H7 (cell line): Measurements from ENCODE around the gene TACSTD2. TPM values are rescaled to one million over a fixed set of nuclear protein-coding genes. Genes with fewer than 3 reads are reported as not detected.
"Not testable (repeated sequence)": the region's sequence is repeated elsewhere in the genome, so short reads cannot be mapped to it uniquely, and the experiment has no call there.

Source experiments
- DNase-seq: peaks from one replicate; pipeline ENCODE4 v3.0.0; 2012
- H3K27me3 ChIP-seq: 2 replicates; pipeline ENCODE4 v1.6.0; 2011; ENCODE audit warnings: mild to moderate bottlenecking, low read length; ENCODE audit not compliant: control insufficient read depth, insufficient read depth
- H3K36me3 ChIP-seq: replicated peaks from 2 replicates; pipeline ENCODE4 v1.5.1; 2011; ENCODE audit warnings: low read length; ENCODE audit not compliant: control insufficient read depth, insufficient read depth
- H3K4me3 ChIP-seq: 2 replicates; pipeline ENCODE4 v1.5.1; 2011; ENCODE audit warnings: low read depth, mild to moderate bottlenecking, control low read depth, low read length, moderate library complexity; ENCODE audit not compliant: insufficient read depth
- total RNA-seq: library from RNA; depleted of rRNA; stranded (reverse); fragments of >200 nt; shearing (Covaris generic); gene quantifications from 2 replicates; pipeline ENCODE4 v1.2.3, GENCODE V29; 2014; rRNA removed

The TACSTD2 gene
- total RNA-seq = 0.14 and 0.33 TPM in 2 replicates

GRCh38 chr1:58576727-58577653 lies at the start of gene TACSTD2:
Gene TACSTD2 (minus strand): TSS chr1:58577252. CDS start chr1:58577156, 96 bp downstream.
- no peaks in the 10 kb centered on the region for H3K36me3 ChIP-seq
- peak; percentile 88 for DNase-seq
- peaks cover 34% of the 10 kb centered on the region for H3K27me3 ChIP-seq
- peak within 1 kb of the TSS; percentile 42 for H3K4me3 ChIP-seq

GRCh38 chr1:58626293-58626692 lies 49.2 kb upstream of the TACSTD2 start:
- Histone ChIP-seq H3K4me3 (no peak overlapping the region), H3K27me3 (no peaks in the 10 kb centered on the region), H3K36me3 (no peaks in the 10 kb centered on the region)
- DNase-seq = no peak

GRCh38 chr1:58623259-58623658 lies 46.2 kb upstream of the TACSTD2 start:
- H3K4me3 ChIP-seq, DNase-seq, H3K27me3 ChIP-seq, H3K36me3 ChIP-seq: not testable (repeated sequence)

GRCh38 chr1:58622571-58622970 lies 45.5 kb upstream of the TACSTD2 start:
- Histone ChIP-seq H3K36me3 (no peaks in the 10 kb centered on the region), H3K27me3 (no peaks in the 10 kb centered on the region), H3K4me3 (no peak overlapping the region)
- DNase-seq = no peak

DNA sequence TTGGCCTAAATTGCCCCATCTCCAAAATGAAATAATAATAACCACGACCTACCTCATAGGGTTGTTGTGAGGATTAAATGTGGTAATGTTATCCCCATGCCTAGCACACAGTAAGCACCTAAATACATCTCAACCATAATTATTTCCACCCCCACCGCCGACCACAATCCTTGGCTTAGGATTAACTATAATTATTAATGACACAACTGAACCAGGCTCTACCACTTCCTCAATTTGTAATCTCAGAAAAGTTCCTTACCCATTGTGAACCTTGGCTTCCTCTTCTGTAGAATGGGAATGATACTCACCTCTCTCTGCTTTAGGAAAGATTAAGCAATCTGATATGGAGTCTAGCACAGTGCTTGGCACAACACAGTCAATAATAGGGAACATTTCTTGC lies 44.3 kb upstream of the TACSTD2 start:
- no peak for DNase-seq
- Histone ChIP-seq H3K36me3 (no peaks in the 10 kb centered on the region), H3K4me3 (no peak overlapping the region), H3K27me3 (no peaks in the 10 kb centered on the region; the same call in 1 of the 2 replicates)

DNA sequence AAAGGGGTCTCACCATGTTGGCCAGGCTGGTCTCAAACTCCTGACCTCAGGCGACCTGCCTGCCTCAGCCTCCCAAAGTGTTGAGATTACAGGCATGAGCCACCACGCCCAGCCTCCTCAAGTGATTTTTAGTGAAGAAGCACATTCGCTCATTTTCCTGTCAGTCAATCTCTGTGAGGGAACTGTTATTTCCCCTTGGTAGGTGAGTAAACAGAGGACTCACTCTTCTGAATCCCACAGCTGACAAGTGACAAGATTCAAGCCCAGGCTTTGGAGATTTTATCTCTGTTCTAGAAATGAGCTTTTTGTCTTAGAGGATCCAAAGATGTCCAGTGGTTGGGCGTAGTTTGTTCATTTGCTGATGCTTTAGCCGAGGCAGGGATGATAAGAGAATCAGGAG lies 43.9 kb upstream of the TACSTD2 start:
- no peak for DNase-seq
- no peaks in the 10 kb centered on the region for H3K36me3 ChIP-seq
- H3K27me3 ChIP-seq = no peaks in the 10 kb centered on the region; the same call in 1 of the 2 replicates
- H3K4me3 ChIP-seq = no peak overlapping the region

DNA sequence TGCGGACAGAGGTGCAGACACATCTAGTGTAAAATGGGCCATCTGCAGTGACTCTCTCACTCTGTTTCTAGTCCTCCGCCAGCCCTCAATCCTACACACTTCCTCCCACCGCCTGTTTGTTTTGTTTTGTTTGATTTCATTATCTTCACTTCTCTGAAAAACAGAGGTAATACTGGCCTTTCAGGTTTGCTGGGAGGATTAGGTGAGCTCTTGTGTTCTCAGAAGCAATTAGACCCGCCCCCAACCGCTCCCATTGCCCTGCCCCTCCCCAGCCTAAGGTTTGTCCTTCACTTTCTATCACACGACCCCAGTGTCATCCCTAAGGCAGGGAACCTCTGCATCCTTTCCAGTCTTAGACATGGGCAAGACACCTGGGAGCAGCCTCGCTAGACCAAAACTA lies 43.2 kb upstream of the TACSTD2 start:
- no peak overlapping the region for H3K4me3 ChIP-seq
- peak; percentile 33 for DNase-seq
- no peaks in the 10 kb centered on the region; the same call in 1 of the 2 replicates for H3K27me3 ChIP-seq

DNA sequence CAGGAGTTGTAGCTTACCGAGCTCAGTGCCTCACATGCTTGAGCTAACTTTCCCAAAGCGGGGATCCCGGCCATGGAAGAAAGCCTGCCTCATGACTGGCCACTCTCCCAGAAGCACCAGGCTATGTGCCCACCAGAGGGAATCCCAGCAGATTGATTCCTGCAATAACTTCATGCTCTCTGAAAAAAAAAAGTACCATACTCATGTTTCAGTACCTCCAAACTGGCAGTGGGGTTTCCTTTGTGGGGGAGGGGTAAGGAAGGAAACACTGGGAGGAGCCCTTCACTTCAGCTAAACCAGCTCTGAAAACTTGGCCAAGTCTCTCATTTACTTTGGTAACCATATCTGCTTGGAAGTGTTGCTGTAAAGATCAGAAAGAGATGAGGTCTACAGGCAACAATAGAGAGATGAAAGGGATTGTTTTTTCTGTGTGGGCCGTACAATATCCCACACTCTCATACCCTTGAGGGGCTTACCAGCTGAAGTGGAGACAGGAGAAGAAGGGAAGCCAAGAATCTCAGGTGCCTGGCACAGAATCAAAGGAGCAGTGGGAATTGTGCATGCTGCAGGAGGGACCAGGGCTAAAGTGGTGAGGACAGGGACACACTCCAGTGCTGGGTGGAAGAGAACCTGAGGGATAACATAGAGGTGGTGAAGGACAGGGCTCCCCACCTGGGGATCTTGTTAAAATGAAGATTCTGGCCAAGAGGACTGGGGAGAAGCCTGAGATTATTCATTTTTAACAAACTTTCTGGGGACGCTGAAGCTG lies 42.4 kb upstream of the TACSTD2 start:
- no peaks in the 10 kb centered on the region; the same call in 1 of the 2 replicates for H3K27me3 ChIP-seq
- H3K36me3 ChIP-seq = no peaks in the 10 kb centered on the region
- no peak for DNase-seq
- H3K4me3 ChIP-seq = no peak overlapping the region

More for the DNA sequence above, 43.2 kb upstream of the TACSTD2 start:
- H3K36me3 ChIP-seq = no peaks in the 10 kb centered on the region

DNA sequence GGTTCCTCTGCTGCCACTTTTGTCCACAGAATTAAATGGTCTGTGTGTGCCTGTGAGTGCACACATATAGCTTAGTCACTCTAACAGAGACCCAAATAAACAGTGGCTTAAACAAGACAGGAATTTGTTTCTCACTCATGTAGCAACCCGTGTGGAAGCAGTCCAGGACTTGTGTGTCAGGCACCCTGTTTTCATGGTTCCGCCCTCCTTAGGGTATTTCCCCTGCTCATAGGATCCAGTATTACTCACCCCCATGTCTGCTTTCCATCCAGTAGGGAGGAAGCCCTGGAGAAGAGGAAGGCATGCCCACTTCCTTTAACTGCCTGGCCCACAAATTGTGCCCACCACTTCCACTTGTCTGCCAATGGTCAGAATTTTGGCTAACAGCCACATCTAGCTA lies 41.3 kb upstream of the TACSTD2 start:
- no peak overlapping the region for H3K4me3 ChIP-seq
- DNase-seq = no peak
- H3K27me3 ChIP-seq = no peaks in the 10 kb centered on the region; the same call in 1 of the 2 replicates
- H3K36me3 ChIP-seq = no peaks in the 10 kb centered on the region

GRCh38 chr1:58611861-58612385 lies 34.9 kb upstream of the TACSTD2 start:
- Histone ChIP-seq H3K4me3 (no peak overlapping the region), H3K36me3 (no peaks in the 10 kb centered on the region), H3K27me3 (no peaks in the 10 kb centered on the region; the same call in 1 of the 2 replicates)
- DNase-seq = no peak

- DNase-seq = no peak
- Histone ChIP-seq H3K27me3 (no peaks in the 10 kb centered on the region), H3K4me3 (no peak overlapping the region), H3K36me3 (no peaks in the 10 kb centered on the region)
These were observed 31.9 kb upstream of the TACSTD2 start for GRCh38 chr1:58608945-58609344.

DNA sequence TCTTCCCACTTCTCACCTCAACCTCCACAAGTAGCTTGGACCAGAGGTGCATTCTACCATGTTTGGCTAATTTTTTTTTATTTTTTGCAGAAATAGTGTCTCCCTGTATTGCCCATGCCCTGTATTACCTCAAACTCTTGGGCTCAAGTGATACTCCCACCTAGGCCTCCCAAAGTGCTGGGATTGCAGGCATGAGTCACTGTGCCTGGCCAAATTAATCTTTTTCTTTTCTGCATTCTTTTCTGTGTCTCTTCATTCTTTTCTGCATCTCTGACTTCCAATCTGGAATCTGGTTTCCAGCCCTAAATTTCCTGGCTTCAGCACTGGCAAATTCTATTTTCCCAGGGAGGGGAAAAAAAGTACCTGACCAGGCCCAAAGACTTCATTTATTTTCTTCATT lies 31.2 kb upstream of the TACSTD2 start:
- DNase-seq = no peak
- no peaks in the 10 kb centered on the region for H3K27me3 ChIP-seq
- no peak overlapping the region for H3K4me3 ChIP-seq
- H3K36me3 ChIP-seq = no peaks in the 10 kb centered on the region

DNA sequence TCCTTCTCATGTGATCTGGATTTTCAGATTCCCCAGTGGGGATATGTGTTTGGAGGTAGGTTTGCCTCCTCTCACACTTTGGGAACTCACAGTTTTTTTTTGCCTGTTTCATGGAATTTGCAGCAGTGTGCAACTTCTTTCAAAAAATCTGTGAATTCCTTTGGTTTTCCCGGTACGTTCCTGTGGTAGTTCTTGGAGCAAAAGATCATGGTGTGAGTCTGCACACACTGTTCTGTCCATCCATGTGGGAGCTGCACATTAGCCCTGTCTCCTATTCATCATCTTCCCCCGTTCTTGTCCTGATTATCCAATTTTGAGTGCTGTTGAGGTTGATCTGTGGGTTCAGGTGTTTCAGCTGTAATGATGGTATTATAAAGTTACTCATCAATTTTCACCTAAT lies 30.3 kb upstream of the TACSTD2 start:
- DNase-seq = no peak
- Histone ChIP-seq H3K27me3 (no peaks in the 10 kb centered on the region), H3K36me3 (no peaks in the 10 kb centered on the region), H3K4me3 (no peak overlapping the region)

GRCh38 chr1:58601921-58602320 lies 24.9 kb upstream of the TACSTD2 start:
- not testable (repeated sequence) for H3K4me3 ChIP-seq, H3K36me3 ChIP-seq, DNase-seq, H3K27me3 ChIP-seq
